GM12872 (cell line): ENCODE results near the gene FBXO2.

ENCODE experiments used
- TF ChIP-seq, protein P1 (sequence below): IDR thresholded peaks from 3 replicates; pipeline ENCODE4 v1.5.1; 2011; ENCODE audit warnings: low read depth, mild to moderate bottlenecking, low read length, moderate library complexity; ENCODE audit not compliant: insufficient read depth

The FBXO2 gene

DNA sequence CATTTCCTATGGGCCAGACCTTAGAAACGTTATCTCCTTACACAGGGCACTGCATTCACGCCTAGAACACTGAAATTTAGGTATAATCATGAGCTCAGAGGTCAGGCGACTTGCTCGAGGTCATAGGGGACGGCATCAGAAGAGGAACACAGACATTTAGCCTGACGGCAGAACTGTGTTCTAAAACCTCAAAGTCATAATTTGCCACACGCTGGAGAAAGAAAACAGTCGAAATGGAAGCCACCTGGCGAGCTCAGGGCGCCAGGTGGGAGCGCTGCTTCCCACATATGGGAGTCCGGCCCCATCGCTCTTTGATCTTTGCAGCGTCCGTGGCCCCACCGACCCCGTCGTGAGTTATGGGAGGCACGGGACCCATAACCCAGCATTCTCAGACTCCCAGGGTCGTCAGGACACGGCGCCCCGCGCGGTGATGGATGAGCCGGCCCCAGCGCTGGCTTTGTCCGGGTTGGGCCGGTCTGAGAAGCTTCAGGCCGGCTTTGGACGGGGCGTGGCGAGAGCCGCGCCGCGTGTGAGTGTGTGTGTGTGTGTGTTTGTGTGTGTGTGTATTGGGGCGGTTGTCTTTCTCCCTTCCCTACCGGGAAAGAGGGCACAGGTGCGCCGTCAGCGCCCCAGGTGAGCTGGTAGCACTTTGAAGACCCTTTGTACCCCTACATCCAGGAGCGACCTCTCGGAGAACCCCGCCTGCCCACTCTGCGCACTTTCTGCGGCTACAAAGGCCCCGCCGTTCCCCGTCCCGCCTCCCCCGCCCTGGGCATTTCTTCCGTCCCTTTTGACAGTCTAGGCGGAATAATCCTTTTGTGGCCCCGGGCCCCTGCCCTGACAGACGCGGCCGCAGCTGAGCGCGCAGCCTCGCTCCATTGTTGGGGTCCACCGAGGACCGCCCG lies 36.4 kb upstream of the FBXO2 start:
- TF ChIP-seq, protein P1, sequence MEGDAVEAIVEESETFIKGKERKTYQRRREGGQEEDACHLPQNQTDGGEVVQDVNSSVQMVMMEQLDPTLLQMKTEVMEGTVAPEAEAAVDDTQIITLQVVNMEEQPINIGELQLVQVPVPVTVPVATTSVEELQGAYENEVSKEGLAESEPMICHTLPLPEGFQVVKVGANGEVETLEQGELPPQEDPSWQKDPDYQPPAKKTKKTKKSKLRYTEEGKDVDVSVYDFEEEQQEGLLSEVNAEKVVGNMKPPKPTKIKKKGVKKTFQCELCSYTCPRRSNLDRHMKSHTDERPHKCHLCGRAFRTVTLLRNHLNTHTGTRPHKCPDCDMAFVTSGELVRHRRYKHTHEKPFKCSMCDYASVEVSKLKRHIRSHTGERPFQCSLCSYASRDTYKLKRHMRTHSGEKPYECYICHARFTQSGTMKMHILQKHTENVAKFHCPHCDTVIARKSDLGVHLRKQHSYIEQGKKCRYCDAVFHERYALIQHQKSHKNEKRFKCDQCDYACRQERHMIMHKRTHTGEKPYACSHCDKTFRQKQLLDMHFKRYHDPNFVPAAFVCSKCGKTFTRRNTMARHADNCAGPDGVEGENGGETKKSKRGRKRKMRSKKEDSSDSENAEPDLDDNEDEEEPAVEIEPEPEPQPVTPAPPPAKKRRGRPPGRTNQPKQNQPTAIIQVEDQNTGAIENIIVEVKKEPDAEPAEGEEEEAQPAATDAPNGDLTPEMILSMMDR = no peak

DNA sequence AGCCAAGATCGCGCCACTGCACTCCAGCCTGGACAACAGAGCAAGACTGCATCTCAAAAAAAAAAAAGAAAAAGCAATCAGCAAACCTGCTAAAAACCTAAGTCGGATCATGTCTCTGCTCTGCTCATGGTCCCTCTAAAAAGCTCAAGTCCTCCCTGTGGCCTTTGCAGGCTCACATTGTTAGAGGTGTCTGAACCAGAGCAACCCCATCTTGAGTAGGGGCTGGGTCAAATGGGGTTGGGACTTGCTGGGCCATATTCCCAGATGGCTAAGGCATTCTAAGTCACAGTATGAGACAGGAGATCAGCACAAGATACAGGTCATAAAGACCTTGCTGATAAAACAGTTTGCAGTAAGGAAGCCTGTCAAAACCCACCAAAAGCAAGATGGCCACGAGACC lies 34.3 kb upstream of the FBXO2 start:
- TF ChIP-seq, protein P1 = no peak

DNA sequence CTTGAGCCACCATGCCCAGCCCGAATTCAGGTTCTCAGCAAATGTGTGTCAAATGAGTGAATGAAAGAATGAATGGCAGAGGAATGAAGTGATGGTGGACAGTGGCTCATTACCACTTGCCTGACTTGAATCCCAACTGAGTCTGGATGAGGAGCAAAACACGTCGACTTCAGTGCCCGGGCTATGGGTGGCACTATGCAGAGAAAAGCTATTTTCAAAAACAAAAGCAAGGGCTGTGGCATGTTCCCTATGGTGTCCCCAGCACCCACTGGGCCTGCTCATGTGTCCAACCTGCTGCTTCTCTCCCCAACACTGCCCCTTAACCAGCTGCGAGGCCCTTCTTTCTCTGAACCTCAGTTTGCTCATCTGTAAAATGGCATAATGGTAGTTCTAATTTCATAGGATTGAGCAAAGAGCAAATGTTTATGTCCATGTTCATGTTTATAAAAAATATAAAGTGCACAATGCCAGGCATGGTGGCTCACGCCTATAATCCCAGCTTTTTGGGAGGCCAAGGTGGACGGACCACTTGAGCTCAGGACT lies 31.1 kb upstream of the FBXO2 start:
- TF ChIP-seq, protein P1 = no peak

GRCh38 chr1:11684070-11684469 lies 29.8 kb upstream of the FBXO2 start:
- TF ChIP-seq, protein P1 = no peak

- TF ChIP-seq, protein P1 = no peak
These were observed 28.6 kb upstream of the FBXO2 start for GRCh38 chr1:11682799-11683198.

DNA sequence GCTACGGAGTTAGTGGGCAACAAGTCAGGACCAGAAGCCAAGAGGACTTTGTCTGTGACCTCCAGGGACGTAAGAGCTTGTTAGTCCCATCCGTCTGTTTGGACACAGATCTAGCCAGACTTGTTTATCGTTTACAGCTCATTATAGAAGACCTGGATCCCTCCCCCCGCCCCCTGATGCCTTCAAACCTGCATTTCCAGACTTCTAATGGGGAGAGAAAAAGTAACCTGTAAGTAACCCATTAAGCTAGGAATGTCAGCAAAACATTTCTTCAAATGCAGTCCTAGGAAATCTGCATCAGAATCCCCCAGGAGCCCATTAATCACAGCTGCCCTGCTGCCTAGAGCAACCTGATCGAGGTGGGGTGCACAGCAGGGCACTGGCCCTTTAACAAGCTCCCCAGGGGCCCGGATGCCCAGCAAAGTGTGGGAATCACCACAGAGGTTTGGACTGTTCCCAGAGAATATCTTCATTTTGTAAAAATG lies 28.1 kb upstream of the FBXO2 start:
- TF ChIP-seq, protein P1 = no peak

- TF ChIP-seq, protein P1 = no peak
These were observed 27.0 kb upstream of the FBXO2 start, which contains the start of gene MAD2L2 for GRCh38 chr1:11681071-11681771. Gene MAD2L2 (minus strand): TSS chr1:11681148. CDS start chr1:11680601, 547 bp downstream.
